Measurements from ENCODE around the gene THAP12. TPM values are rescaled to one million over a fixed set of nuclear protein-coding genes. Genes with fewer than 3 reads are reported as not detected.
"Not testable (repeated sequence)": the region's sequence is repeated elsewhere in the genome, so short reads cannot be mapped to it uniquely, and the experiment has no call there.

The THAP12 gene
- total RNA-seq, 1 donor from 2014 or later = 36.8 TPM

DNA sequence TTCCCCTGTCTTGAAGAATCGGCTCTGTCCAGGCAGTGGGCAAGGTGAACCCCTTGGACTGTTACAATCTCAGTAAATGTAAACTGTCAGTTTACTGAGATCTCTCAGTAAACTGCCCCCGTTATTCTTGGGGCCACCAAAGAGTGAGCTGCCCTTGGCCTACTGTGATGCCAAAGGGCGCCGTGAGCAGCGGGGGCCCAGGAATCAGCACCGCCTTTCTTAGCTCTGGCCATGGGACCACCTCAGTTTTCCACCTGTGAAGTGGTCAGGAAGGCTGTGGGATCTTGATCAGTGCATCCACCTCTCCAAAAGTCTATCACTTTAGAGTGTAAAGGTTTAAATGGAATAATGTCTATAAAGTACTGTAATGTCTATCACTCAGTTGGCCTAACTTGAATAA is 57.1 kb downstream of the THAP12 start:
- peaks cover 18% of the 10 kb centered on the region for H3K27me3 Mint-ChIP-seq (ENCODE audit: unreplicated experiment)
- DNase-seq (ENCODE audit: extremely low spot score, unreplicated experiment) = no peak
- no peaks in the 10 kb centered on the region for H3K36me3 Mint-ChIP-seq (ENCODE audit: unreplicated experiment)
- H3K27ac Mint-ChIP-seq (ENCODE audit: unreplicated experiment) = no peak overlapping the region
- peaks cover under 1% of the 10 kb centered on the region for H3K4me1 Mint-ChIP-seq (ENCODE audit: unreplicated experiment)
- no peak overlapping the region for H3K4me3 Mint-ChIP-seq (ENCODE audit: unreplicated experiment)
- TF ChIP-seq, protein P1, sequence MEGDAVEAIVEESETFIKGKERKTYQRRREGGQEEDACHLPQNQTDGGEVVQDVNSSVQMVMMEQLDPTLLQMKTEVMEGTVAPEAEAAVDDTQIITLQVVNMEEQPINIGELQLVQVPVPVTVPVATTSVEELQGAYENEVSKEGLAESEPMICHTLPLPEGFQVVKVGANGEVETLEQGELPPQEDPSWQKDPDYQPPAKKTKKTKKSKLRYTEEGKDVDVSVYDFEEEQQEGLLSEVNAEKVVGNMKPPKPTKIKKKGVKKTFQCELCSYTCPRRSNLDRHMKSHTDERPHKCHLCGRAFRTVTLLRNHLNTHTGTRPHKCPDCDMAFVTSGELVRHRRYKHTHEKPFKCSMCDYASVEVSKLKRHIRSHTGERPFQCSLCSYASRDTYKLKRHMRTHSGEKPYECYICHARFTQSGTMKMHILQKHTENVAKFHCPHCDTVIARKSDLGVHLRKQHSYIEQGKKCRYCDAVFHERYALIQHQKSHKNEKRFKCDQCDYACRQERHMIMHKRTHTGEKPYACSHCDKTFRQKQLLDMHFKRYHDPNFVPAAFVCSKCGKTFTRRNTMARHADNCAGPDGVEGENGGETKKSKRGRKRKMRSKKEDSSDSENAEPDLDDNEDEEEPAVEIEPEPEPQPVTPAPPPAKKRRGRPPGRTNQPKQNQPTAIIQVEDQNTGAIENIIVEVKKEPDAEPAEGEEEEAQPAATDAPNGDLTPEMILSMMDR (IDR thresholded peaks at IDR 0.05) = no peak
- H3K9me3 Mint-ChIP-seq (ENCODE audit: unreplicated experiment) = no peaks in the 10 kb centered on the region

DNA sequence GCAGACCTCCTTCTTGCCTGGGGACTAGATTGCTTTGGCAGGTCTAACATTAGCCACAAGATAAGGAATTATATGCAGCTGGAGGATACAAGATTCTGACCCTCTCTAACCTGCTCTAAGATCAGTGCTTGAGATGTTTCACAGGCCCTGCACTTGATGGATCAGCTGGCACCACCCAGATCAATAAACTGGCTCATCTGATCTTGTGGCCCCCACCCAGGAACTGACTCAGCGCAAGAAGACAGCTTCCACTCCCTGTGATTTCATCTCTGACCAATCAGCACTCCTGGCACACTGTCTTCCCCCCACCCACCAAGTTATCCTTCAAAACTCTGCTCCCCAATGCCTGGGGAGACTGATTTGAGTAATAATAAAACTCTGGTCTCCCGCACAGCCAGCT is 57.6 kb downstream of the THAP12 start:
- peaks cover 18% of the 10 kb centered on the region for H3K27me3 Mint-ChIP-seq (ENCODE audit: unreplicated experiment)
- H3K9me3 Mint-ChIP-seq (ENCODE audit: unreplicated experiment); H3K4me1 Mint-ChIP-seq (ENCODE audit: unreplicated experiment); H3K36me3 Mint-ChIP-seq (ENCODE audit: unreplicated experiment); H3K4me3 Mint-ChIP-seq (ENCODE audit: unreplicated experiment); H3K27ac Mint-ChIP-seq (ENCODE audit: unreplicated experiment); DNase-seq (ENCODE audit: extremely low spot score, unreplicated experiment): not testable (repeated sequence)

DNA sequence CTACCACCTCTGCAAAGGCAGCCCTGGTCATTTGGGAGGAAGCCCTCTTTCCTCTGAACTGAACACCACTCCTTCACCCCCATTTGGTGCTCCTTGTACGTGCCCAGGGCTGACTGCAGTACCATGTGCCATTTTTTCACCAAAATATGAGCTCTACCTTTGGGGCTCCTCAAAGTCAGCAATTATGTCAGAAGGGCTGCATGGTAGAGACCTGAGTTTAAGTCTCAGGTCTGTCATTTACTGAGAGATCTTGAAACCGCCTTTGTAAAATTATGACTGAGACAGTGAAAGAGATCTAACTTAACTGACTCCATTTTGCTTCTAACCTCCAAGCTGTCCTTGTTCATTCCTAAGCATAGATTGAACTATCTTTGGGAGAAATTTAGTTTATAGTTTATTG is 58.0 kb downstream of the THAP12 start:
- TF ChIP-seq, protein P1 (IDR thresholded peaks at IDR 0.05) = no peak
- Mint-ChIP-seq H3K27me3 (ENCODE audit: unreplicated experiment) (peaks cover 18% of the 10 kb centered on the region), H3K36me3 (ENCODE audit: unreplicated experiment) (no peaks in the 10 kb centered on the region), H3K4me3 (ENCODE audit: unreplicated experiment) (no peak overlapping the region), H3K27ac (ENCODE audit: unreplicated experiment) (no peak overlapping the region), H3K9me3 (ENCODE audit: unreplicated experiment) (no peaks in the 10 kb centered on the region), H3K4me1 (ENCODE audit: unreplicated experiment) (no peaks in the 10 kb centered on the region)
- DNase-seq (ENCODE audit: extremely low spot score, unreplicated experiment) = no peak

DNA sequence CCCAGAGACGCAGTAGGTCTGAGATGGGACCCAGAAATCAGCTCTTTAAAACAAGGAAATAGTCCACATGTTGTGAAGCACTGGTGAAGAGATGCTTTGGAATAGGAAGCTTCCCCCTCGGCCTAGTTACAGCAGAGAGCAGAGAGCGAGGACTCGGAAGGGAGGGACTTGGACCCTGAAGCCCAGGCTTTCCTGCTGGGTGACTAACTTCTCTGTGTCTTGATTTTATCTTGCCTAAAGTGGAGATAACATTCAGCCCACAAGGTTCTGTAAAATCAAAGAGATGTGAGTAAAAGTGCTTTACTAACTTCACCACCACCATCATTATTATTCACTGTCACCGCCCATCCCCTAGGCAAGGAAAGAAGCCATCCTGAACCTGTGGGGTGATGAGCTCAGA is 58.4 kb downstream of the THAP12 start:
- H3K27me3 Mint-ChIP-seq (ENCODE audit: unreplicated experiment) = peaks cover 18% of the 10 kb centered on the region
- no peak for DNase-seq (ENCODE audit: extremely low spot score, unreplicated experiment)
- no peaks in the 10 kb centered on the region for H3K4me1 Mint-ChIP-seq (ENCODE audit: unreplicated experiment)
- H3K4me3 Mint-ChIP-seq (ENCODE audit: unreplicated experiment) = no peak overlapping the region
- H3K36me3 Mint-ChIP-seq (ENCODE audit: unreplicated experiment) = no peaks in the 10 kb centered on the region
- H3K27ac Mint-ChIP-seq (ENCODE audit: unreplicated experiment) = no peak overlapping the region
- no peaks in the 10 kb centered on the region for H3K9me3 Mint-ChIP-seq (ENCODE audit: unreplicated experiment)
- TF ChIP-seq, protein P1 (IDR thresholded peaks at IDR 0.05) = no peak

DNA sequence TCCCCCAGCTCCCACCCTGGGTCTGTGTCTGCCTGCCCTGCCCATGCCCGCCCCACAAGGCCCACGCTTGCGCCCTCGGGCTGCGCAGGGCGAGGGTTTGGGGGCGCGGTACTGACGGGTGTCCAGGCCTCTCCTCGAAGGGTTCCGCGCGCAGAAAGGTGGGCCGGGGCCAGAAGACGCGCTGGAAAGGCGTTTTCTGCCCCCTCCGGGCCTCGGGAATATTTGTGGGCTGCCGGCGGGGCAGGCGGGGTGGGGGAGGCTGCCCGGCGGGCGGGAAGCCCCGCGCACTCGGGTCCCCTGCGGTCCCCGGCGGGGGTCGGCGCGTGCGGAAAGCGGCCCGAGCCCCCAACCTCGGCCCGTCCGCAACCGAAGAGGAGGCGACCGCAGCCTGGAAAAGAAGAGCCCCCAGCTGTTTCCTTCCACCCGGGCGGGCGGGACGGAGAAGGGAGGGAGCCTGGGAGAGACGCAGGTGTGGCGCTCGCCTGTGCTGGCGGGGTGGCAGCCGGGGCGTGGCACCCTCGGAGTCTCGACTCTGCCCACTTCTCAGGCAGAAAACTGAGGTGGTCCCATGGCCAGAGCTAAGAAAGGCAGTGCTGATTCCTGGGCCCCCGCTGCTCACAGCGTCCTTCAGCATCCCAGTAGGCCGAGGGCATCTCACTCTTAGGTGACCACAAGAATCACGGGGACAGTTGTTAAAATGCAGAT is 59.0 kb downstream of the THAP12 start:
- H3K4me3 Mint-ChIP-seq (ENCODE audit: unreplicated experiment) = no peak overlapping the region
- H3K9me3 Mint-ChIP-seq (ENCODE audit: unreplicated experiment) = no peaks in the 10 kb centered on the region
- TF ChIP-seq, protein P1 (IDR thresholded peaks at IDR 0.05) = no peak
- no peaks in the 10 kb centered on the region for H3K4me1 Mint-ChIP-seq (ENCODE audit: unreplicated experiment)
- peaks cover 18% of the 10 kb centered on the region for H3K27me3 Mint-ChIP-seq (ENCODE audit: unreplicated experiment)
- DNase-seq (ENCODE audit: extremely low spot score, unreplicated experiment) = no peak
- no peak overlapping the region for H3K27ac Mint-ChIP-seq (ENCODE audit: unreplicated experiment)
- no peaks in the 10 kb centered on the region for H3K36me3 Mint-ChIP-seq (ENCODE audit: unreplicated experiment)

All from osteocyte (in vitro differentiated cells).